ENCODE data around the gene NDC80.
"Not testable (repeated sequence)": the region's sequence is repeated elsewhere in the genome, so short reads cannot be mapped to it uniquely, and the experiment has no call there.

Gene NDC80

DNA sequence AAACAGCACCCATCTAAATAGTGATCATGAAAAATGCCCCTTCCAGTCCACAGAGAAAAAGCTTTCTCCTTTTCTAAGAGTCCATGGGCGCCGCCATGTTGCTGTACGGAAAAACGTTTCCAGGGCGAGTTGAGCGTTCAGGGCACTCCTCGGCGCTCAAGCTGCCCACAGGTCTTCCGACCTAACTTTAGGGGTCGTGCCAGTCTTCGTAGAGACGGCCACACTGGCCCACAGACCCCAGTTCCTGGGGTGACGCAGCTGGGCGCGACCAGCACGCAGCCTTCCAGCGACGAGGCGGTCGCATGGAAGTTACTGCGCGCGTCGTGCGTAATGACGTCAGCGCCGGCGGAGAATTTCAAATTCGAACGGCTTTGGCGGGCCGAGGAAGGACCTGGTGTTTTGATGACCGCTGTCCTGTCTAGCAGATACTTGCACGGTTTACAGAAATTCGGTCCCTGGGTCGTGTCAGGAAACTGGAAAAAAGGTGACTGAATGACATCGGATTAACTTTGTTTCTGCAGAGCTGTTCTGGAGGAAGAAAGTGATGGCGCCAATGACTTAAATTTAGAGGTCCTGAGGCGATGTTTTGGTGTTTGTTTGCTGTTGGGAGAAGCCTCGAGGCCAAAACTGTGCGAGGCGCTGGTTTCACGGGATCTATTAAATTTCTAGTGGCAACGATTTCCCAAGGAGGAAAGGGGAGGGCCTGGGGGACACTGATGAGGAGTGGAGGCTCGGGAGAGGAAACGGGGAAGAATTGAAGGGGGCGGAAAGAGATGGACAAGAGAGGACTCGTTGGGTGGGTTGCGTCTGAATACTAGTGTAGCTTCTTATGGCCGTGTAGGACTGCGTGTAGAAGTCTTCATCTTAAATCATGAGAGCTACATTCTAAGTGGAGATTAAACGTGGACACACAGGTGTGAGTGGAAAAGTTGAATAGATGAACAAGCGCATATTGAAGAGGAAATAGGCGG lies at the start of gene NDC80, which contains the start of gene METTL4:
Gene NDC80, plus strand, starts transcription at position 358 of the 971 bp plus-strand sequence. CDS start 1,429 bp downstream, outside the sequence.
Gene METTL4, minus strand, starts transcription at position 306 of the 971 bp plus-strand sequence. CDS start 4,289 bp downstream, outside the sequence.
- H3K9me3 ChIP-seq (ENCODE audit: control insufficient read depth, low read length), result no peaks in the 10 kb centered on the region
- peaks cover 5% of the 10 kb centered on the region for H3K4me1 ChIP-seq (ENCODE audit: control insufficient read depth, insufficient read depth, low read length)
- no peaks in the 10 kb centered on the region for H3K36me3 ChIP-seq (ENCODE audit: control insufficient read depth, insufficient read depth, low read length)
- H3K27me3 ChIP-seq (ENCODE audit: control insufficient read depth, insufficient read depth, low read length), result no peaks in the 10 kb centered on the region
- H3K9ac ChIP-seq (ENCODE audit: low read length), result peak within 1 kb of the TSS; percentile 94
- peak within 1 kb of the TSS; percentile 88 for H3K4me3 ChIP-seq (ENCODE audit: low read length)

DNA sequence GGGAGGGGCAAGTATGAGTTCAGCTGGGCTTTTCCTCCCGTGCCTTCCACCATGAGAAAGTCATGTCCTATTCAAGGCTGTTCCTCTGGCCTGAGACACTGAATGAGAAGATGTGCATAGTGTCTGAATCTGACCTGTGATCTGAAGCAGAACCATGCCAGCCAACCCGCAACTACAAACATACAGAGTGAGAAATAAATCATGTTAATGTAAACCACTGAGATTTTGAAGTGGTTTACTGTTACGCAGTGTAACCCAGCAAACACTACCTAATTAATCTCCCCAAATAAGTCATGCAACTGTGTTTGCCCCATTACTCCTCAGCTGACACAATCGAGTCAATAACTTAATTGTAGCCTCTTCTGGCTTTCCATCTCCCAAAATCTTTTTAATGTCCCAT lies 49.2 kb upstream of the NDC80 start:
- Histone ChIP-seq H3K9me3 (ENCODE audit: control insufficient read depth, low read length) (no peaks in the 10 kb centered on the region), H3K4me3 (ENCODE audit: low read length) (no peak overlapping the region), H3K27me3 (ENCODE audit: control insufficient read depth, insufficient read depth, low read length) (no peaks in the 10 kb centered on the region), H3K36me3 (ENCODE audit: control insufficient read depth, insufficient read depth, low read length) (no peaks in the 10 kb centered on the region), H3K9ac (ENCODE audit: low read length) (no peak overlapping the region), H3K4me1 (ENCODE audit: control insufficient read depth, insufficient read depth, low read length) (no peaks in the 10 kb centered on the region)

DNA sequence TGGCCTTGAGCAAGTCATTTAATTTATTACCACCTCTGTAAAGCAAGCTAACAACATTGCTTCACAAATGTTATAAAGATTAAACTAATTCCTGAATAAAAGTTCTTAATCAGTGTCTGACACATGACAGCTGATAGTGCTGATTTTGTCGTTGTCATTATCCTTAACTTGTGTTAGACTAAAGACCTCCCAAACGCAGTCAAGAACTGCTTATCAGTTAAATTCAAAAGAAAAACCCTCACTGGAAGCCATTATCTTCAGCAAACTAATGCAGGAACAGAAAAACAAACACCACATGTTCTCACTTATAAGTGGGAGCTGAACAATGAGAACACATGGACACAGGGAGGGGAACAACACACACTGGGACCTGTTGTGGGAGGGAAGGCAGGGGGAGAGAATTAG lies 46.6 kb upstream of the NDC80 start:
- not testable (repeated sequence) for H3K4me3 ChIP-seq (ENCODE audit: low read length); H3K9me3 ChIP-seq (ENCODE audit: control insufficient read depth, low read length); H3K27me3 ChIP-seq (ENCODE audit: control insufficient read depth, insufficient read depth, low read length); H3K9ac ChIP-seq (ENCODE audit: low read length); H3K4me1 ChIP-seq (ENCODE audit: control insufficient read depth, insufficient read depth, low read length); H3K36me3 ChIP-seq (ENCODE audit: control insufficient read depth, insufficient read depth, low read length)

DNA sequence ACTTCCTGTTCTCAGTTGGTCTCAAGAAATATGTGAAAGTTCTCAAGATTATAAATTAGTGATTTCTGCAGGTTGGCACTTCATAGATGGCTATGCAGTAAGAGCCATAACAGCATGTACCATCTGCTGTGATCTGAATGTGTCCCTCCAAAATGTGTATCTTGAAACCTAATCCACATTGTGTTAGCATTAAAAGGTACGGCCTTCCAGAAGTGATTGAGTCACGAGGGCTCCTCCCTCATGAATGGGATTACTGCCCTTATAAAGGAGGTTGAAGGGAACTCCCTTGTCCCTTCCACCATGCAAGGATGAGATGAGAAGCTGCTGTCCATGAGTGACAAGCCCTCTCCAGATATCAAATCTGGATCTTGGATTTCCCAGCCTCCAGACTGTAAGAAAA lies 45.0 kb upstream of the NDC80 start:
- no peaks in the 10 kb centered on the region for H3K27me3 ChIP-seq (ENCODE audit: control insufficient read depth, insufficient read depth, low read length)
- no peaks in the 10 kb centered on the region for H3K4me1 ChIP-seq (ENCODE audit: control insufficient read depth, insufficient read depth, low read length)
- H3K9ac ChIP-seq (ENCODE audit: low read length), result no peak overlapping the region
- no peak overlapping the region for H3K4me3 ChIP-seq (ENCODE audit: low read length)
- no peaks in the 10 kb centered on the region for H3K36me3 ChIP-seq (ENCODE audit: control insufficient read depth, insufficient read depth, low read length)
- H3K9me3 ChIP-seq (ENCODE audit: control insufficient read depth, low read length), result no peaks in the 10 kb centered on the region

DNA sequence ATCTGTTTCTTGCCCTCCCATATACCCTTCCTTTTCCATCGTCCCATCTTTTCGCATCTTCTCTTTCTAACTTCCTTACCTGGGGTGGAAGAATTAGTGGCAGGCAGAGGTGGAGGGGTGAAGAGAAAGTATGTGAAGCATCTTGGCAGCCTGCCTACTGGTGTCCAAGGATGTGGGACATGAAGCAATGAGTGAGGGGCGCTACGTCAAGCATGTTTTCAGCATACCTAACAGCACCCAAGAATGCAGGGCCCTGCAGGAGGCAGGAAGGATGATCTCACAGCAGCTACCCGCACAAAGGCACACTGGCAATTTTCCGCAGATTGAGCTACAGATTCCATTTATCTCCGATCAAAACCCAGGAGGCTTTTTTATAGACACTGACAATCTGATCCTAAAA lies 42.2 kb upstream of the NDC80 start:
- no peaks in the 10 kb centered on the region for H3K4me1 ChIP-seq (ENCODE audit: control insufficient read depth, insufficient read depth, low read length)
- no peak overlapping the region for H3K9ac ChIP-seq (ENCODE audit: low read length)
- H3K4me3 ChIP-seq (ENCODE audit: low read length), result no peak overlapping the region
- no peaks in the 10 kb centered on the region for H3K27me3 ChIP-seq (ENCODE audit: control insufficient read depth, insufficient read depth, low read length)
- no peaks in the 10 kb centered on the region for H3K36me3 ChIP-seq (ENCODE audit: control insufficient read depth, insufficient read depth, low read length)
- H3K9me3 ChIP-seq (ENCODE audit: control insufficient read depth, low read length), result no peaks in the 10 kb centered on the region

DNA sequence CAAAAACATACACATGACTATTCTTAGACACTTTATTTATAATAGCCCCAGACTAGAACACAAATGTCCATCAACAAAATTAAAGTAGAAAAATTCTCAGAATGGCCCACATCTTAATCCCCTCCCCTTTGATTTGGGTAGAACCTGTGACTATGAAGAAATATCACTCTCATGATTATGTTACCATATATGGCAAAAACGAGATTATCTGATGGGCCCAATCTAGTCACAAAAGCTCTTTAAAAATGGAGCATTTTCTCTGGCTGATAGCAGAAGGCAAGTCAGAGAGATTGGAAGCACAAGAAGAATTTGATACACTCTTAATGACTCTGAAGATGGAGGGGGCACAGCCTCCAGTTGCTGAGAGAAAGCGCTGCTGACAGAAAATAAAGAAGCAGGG lies 39.6 kb upstream of the NDC80 start:
- Histone ChIP-seq H3K9ac (ENCODE audit: low read length) (no peak overlapping the region), H3K4me3 (ENCODE audit: low read length) (no peak overlapping the region), H3K27me3 (ENCODE audit: control insufficient read depth, insufficient read depth, low read length) (no peaks in the 10 kb centered on the region), H3K9me3 (ENCODE audit: control insufficient read depth, low read length) (no peaks in the 10 kb centered on the region), H3K36me3 (ENCODE audit: control insufficient read depth, insufficient read depth, low read length) (no peaks in the 10 kb centered on the region), H3K4me1 (ENCODE audit: control insufficient read depth, insufficient read depth, low read length) (no peaks in the 10 kb centered on the region)

DNA sequence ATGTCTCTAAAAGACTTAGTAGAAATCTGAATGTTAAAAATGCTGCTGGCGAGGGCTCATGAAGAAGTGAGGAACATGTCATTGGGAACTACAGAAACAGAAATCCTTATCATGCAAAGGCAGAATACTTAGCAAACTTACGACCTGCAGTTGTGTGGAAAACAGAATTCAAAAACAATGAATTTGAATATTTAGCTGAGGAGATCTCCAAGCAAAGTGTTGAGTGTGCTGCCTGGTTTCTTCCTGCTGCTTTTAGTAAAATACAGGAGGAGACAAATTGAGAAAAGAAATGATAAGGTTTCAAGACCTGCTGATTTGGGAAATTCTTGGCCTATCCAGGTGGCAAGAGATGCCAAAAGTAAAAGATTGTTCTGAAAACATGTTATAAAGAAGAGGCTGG lies 38.6 kb upstream of the NDC80 start:
- no peak overlapping the region for H3K4me3 ChIP-seq (ENCODE audit: low read length)
- no peaks in the 10 kb centered on the region for H3K27me3 ChIP-seq (ENCODE audit: control insufficient read depth, insufficient read depth, low read length)
- no peaks in the 10 kb centered on the region for H3K36me3 ChIP-seq (ENCODE audit: control insufficient read depth, insufficient read depth, low read length)
- no peaks in the 10 kb centered on the region for H3K9me3 ChIP-seq (ENCODE audit: control insufficient read depth, low read length)
- no peak overlapping the region for H3K9ac ChIP-seq (ENCODE audit: low read length)
- H3K4me1 ChIP-seq (ENCODE audit: control insufficient read depth, insufficient read depth, low read length), result no peaks in the 10 kb centered on the region

DNA sequence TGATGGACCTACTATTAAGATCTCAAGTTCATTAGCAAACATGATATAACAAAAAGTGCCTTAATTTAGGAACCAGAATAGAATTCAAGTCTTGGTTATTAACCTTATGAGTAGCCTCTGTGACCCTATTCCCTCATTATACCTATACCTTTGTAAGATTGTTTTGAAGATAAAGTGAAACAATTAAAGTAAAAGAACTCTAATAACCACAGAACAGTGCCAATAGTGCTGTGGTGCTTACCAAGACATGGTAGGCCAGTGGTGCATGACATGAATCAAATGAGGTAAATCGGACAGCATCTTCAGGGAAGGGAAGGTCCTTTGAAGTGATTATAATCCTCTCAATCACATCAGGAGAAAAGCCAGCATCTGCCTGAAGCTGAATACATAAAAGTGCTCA lies 36.5 kb upstream of the NDC80 start:
- Histone ChIP-seq H3K4me1 (ENCODE audit: control insufficient read depth, insufficient read depth, low read length) (no peaks in the 10 kb centered on the region), H3K9ac (ENCODE audit: low read length) (no peak overlapping the region), H3K27me3 (ENCODE audit: control insufficient read depth, insufficient read depth, low read length) (no peaks in the 10 kb centered on the region), H3K36me3 (ENCODE audit: control insufficient read depth, insufficient read depth, low read length) (no peaks in the 10 kb centered on the region), H3K9me3 (ENCODE audit: control insufficient read depth, low read length) (no peaks in the 10 kb centered on the region), H3K4me3 (ENCODE audit: low read length) (no peak overlapping the region)

DNA sequence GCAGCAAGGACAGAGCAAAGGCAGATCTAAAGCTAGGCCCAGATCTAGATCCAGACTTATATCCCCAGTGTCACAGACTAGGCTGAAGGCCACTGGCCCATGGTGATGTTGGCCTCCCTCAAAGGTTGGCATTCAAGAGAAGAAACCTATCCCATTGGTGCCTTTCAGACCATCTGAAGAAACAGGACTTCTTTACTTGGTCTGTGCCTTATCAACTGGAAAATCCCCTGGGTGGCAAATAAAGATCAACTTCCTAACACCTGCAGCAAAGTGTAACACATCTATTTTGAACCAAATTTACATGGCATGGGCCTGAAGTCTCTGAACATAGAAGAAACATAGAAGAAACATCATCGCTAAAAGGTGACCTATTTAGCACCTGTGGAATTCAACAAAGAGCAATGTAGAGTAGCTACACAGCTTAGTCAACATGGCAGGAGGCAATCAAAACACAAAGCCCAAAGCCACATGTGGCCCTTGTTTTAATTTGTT lies 35.9 kb upstream of the NDC80 start:
- H3K9ac ChIP-seq (ENCODE audit: low read length), result no peak overlapping the region
- no peaks in the 10 kb centered on the region for H3K27me3 ChIP-seq (ENCODE audit: control insufficient read depth, insufficient read depth, low read length)
- no peaks in the 10 kb centered on the region for H3K9me3 ChIP-seq (ENCODE audit: control insufficient read depth, low read length)
- no peaks in the 10 kb centered on the region for H3K36me3 ChIP-seq (ENCODE audit: control insufficient read depth, insufficient read depth, low read length)
- no peaks in the 10 kb centered on the region for H3K4me1 ChIP-seq (ENCODE audit: control insufficient read depth, insufficient read depth, low read length)
- H3K4me3 ChIP-seq (ENCODE audit: low read length), result no peak overlapping the region

DNA sequence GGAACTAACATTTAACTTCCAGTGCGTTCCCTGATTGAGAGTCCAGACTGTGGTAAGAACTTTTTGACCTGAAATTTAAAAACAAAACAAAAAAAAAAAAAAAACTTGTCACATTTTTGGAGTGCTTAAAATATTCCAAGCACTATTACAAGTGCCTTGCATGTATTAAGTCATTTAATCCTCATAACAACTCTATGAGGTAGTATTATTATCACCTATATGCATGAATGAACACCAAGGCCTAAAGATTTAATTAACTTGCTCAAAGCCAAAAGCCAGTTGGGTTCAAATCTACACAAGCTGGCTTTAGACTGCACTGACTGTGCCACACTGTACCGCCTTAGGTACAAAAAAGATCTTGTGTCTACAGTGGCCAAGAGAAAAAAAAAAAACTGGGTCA lies 35.3 kb upstream of the NDC80 start:
- Histone ChIP-seq H3K9me3 (ENCODE audit: control insufficient read depth, low read length) (no peaks in the 10 kb centered on the region), H3K9ac (ENCODE audit: low read length) (no peak overlapping the region), H3K4me3 (ENCODE audit: low read length) (no peak overlapping the region), H3K4me1 (ENCODE audit: control insufficient read depth, insufficient read depth, low read length) (no peaks in the 10 kb centered on the region), H3K27me3 (ENCODE audit: control insufficient read depth, insufficient read depth, low read length) (no peaks in the 10 kb centered on the region), H3K36me3 (ENCODE audit: control insufficient read depth, insufficient read depth, low read length) (no peaks in the 10 kb centered on the region)

DNA sequence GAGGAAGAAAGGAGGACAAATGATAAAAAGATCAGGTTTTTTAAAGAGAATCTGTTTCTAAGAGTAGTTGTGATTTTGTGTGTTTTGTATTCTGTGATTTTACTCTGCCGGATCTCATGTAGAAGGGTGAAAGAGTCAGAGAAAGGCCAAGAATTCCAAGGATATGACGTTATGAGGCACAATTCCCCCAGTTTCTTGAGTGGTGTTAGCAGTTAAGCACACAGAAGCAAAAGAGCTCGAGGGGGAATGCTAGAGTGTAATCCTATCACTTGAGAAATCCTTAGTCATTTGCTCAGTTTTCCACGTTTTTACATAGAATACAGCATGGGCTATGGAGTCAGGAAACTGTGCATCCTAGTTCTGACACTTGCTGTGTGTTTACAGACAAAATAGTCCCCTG lies 34.9 kb upstream of the NDC80 start:
- Histone ChIP-seq H3K9me3 (ENCODE audit: control insufficient read depth, low read length) (no peaks in the 10 kb centered on the region), H3K9ac (ENCODE audit: low read length) (no peak overlapping the region), H3K4me3 (ENCODE audit: low read length) (no peak overlapping the region), H3K27me3 (ENCODE audit: control insufficient read depth, insufficient read depth, low read length) (no peaks in the 10 kb centered on the region), H3K36me3 (ENCODE audit: control insufficient read depth, insufficient read depth, low read length) (no peaks in the 10 kb centered on the region), H3K4me1 (ENCODE audit: control insufficient read depth, insufficient read depth, low read length) (no peaks in the 10 kb centered on the region)

DNA sequence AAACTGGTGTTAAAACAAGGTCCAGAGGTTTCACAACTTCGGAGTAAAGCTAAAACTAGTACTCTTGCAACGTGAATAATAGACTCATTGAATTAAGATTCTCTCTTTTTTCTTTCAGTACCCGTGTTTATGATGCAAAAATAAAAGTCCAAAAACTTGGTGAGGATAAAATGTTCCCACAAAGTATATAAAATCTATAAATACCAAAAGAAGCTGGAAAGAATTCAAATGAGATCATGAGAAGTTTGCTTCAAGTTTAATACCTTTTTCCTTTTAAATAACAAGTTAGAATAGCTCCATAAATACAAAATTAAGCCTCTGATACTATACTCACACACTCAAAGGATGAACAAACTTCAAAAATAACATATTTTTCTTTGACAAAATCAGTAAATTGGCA lies 34.1 kb upstream of the NDC80 start:
- Histone ChIP-seq H3K4me3 (ENCODE audit: low read length) (no peak overlapping the region), H3K9me3 (ENCODE audit: control insufficient read depth, low read length) (no peaks in the 10 kb centered on the region), H3K4me1 (ENCODE audit: control insufficient read depth, insufficient read depth, low read length) (no peaks in the 10 kb centered on the region), H3K36me3 (ENCODE audit: control insufficient read depth, insufficient read depth, low read length) (no peaks in the 10 kb centered on the region), H3K9ac (ENCODE audit: low read length) (no peak overlapping the region), H3K27me3 (ENCODE audit: control insufficient read depth, insufficient read depth, low read length) (no peaks in the 10 kb centered on the region)
